ENCODE measurements around the gene ZNF805. TPM values are rescaled to one million over a fixed set of nuclear protein-coding genes. Genes with fewer than 3 reads are reported as not detected.
A peak's percentile ranks its signal among the peaks of the same experiment; 100 is the strongest.

Gene ZNF805
- total and polyA plus RNA-seq, 2 of the 13 experiments (the other 11 are each of a cell fraction or from before 2014, with no cell fraction given): 5.1 to 12.8 TPM

DNA sequence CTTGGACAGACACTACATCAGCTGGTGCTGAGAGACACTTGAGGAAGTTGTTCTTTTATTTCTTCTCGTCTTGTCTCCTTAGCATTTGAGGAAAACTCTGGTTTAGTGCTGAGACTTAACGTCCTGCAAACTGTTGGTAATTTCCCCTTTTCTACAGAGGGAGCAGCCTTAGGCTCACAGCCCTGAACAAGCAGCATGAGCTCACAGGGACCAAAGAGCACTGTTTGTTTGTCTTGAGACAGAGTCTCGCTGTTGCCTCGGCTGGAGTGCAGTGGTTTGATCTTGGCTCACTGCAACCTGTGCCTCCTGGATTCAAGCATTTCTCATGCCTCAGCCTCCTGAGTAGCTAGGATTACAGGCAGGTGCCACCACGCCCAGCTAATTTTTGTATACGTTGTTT is 5.5 kb downstream of the ZNF805 start (continued):
- TF ChIP-seq EP300 (IDR thresholded peaks at IDR 0.05; ENCODE audit: low read depth in 2 of 2, low read length in 2 of 2): peak in 1 of 2 experiments; percentile 37; a peak in 1 of 4 replicates
- TF ChIP-seq EP300 (CRISPR knock-in tag; IDR thresholded peaks at IDR 0.05; ENCODE audit: borderline replicate concordance): no peak
- TF ChIP-seq ZNF775 (CRISPR knock-in tag; IDR thresholded peaks at IDR 0.05; ENCODE audit: borderline replicate concordance): no peak
- no peak for TF ChIP-seq SMARCC2 (IDR thresholded peaks at IDR 0.05)
- no peak for TF ChIP-seq ZNF343 (CRISPR knock-in tag; IDR thresholded peaks at IDR 0.05)
- no peak for TF ChIP-seq FOXC1 (CRISPR knock-in tag; IDR thresholded peaks at IDR 0.05; ENCODE audit: borderline replicate concordance)
- no peak for TF ChIP-seq MAFF (IDR thresholded peaks at IDR 0.05; ENCODE audit: low read depth, low read length)
- TF ChIP-seq ZBTB42 (CRISPR knock-in tag; IDR thresholded peaks at IDR 0.05): no peak
- TF ChIP-seq, protein P1, sequence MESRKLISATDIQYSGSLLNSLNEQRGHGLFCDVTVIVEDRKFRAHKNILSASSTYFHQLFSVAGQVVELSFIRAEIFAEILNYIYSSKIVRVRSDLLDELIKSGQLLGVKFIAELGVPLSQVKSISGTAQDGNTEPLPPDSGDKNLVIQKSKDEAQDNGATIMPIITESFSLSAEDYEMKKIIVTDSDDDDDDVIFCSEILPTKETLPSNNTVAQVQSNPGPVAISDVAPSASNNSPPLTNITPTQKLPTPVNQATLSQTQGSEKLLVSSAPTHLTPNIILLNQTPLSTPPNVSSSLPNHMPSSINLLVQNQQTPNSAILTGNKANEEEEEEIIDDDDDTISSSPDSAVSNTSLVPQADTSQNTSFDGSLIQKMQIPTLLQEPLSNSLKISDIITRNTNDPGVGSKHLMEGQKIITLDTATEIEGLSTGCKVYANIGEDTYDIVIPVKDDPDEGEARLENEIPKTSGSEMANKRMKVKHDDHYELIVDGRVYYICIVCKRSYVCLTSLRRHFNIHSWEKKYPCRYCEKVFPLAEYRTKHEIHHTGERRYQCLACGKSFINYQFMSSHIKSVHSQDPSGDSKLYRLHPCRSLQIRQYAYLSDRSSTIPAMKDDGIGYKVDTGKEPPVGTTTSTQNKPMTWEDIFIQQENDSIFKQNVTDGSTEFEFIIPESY (CRISPR knock-in tag; IDR thresholded peaks at IDR 0.05): no peak
- TF ChIP-seq ZNF788 (CRISPR knock-in tag; IDR thresholded peaks at IDR 0.05; ENCODE audit: borderline replicate concordance): peak; percentile 66; the same call in 1 of the 2 replicates
- no peak for TF ChIP-seq SIN3A (IDR thresholded peaks at IDR 0.05; ENCODE audit: borderline replicate concordance, low read depth, low read length)
- no peak for TF ChIP-seq ZNF441 (CRISPR knock-in tag; IDR thresholded peaks at IDR 0.05; ENCODE audit: borderline replicate concordance)
- TF ChIP-seq IKZF1 (IDR thresholded peaks at IDR 0.05): no peak
- TF ChIP-seq ZNF782 (CRISPR knock-in tag; IDR thresholded peaks at IDR 0.05; ENCODE audit: borderline replicate concordance): no peak
- no peak for TF ChIP-seq ZNF615 (CRISPR knock-in tag; IDR thresholded peaks at IDR 0.05; ENCODE audit: borderline replicate concordance)
- no peak for TF ChIP-seq GABPA (IDR thresholded peaks at IDR 0.05; ENCODE audit: low read depth, low read length)
- peak; percentile 41 for TF ChIP-seq GABPA (CRISPR knock-in tag; IDR thresholded peaks at IDR 0.05; ENCODE audit: low read depth)
- peak; percentile 19; the same call in 1 of the 2 replicates for TF ChIP-seq RXRA (CRISPR knock-in tag; IDR thresholded peaks at IDR 0.05)
- TF ChIP-seq, protein P2, sequence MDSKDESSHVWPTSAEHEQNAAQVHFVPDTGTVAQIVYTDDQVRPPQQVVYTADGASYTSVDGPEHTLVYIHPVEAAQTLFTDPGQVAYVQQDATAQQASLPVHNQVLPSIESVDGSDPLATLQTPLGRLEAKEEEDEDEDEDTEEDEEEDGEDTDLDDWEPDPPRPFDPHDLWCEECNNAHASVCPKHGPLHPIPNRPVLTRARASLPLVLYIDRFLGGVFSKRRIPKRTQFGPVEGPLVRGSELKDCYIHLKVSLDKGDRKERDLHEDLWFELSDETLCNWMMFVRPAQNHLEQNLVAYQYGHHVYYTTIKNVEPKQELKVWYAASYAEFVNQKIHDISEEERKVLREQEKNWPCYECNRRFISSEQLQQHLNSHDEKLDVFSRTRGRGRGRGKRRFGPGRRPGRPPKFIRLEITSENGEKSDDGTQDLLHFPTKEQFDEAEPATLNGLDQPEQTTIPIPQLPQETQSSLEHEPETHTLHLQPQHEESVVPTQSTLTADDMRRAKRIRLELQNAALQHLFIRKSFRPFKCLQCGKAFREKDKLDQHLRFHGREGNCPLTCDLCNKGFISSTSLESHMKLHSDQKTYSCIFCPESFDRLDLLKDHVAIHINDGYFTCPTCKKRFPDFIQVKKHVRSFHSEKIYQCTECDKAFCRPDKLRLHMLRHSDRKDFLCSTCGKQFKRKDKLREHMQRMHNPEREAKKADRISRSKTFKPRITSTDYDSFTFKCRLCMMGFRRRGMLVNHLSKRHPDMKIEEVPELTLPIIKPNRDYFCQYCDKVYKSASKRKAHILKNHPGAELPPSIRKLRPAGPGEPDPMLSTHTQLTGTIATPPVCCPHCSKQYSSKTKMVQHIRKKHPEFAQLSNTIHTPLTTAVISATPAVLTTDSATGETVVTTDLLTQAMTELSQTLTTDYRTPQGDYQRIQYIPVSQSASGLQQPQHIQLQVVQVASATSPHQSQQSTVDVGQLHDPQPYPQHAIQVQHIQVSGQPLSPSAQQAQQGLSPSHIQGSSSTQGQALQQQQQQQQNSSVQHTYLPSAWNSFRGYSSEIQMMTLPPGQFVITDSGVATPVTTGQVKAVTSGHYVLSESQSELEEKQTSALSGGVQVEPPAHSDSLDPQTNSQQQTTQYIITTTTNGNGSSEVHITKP (CRISPR knock-in tag; IDR thresholded peaks at IDR 0.05; ENCODE audit: low read depth): peak; percentile 63; the same call in 1 of the 2 replicates
- TF ChIP-seq NONO (IDR thresholded peaks at IDR 0.05): no peak
- no peak for TF ChIP-seq NONO (CRISPR knock-in tag; conservative IDR thresholded peaks at IDR 0.05)
- TF ChIP-seq GPN1 (CRISPR knock-in tag; IDR thresholded peaks at IDR 0.05; ENCODE audit: borderline replicate concordance): no peak
- no peak for TF ChIP-seq ZNF337 (CRISPR knock-in tag; IDR thresholded peaks at IDR 0.05; ENCODE audit: borderline replicate concordance, low read depth)
- TF ChIP-seq, protein P3, sequence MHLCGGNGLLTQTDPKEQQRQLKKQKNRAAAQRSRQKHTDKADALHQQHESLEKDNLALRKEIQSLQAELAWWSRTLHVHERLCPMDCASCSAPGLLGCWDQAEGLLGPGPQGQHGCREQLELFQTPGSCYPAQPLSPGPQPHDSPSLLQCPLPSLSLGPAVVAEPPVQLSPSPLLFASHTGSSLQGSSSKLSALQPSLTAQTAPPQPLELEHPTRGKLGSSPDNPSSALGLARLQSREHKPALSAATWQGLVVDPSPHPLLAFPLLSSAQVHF (CRISPR knock-in tag; IDR thresholded peaks at IDR 0.05): no peak
- TF ChIP-seq GATAD1 (CRISPR knock-in tag; IDR thresholded peaks at IDR 0.05): peak; percentile 41
- TF ChIP-seq ZIK1 (CRISPR knock-in tag; IDR thresholded peaks at IDR 0.05; ENCODE audit: borderline replicate concordance, low read depth): no peak
- TF ChIP-seq SP5 (CRISPR knock-in tag; IDR thresholded peaks at IDR 0.05; ENCODE audit: borderline replicate concordance, low read depth): no peak
- TF ChIP-seq KDM2A (CRISPR knock-in tag; IDR thresholded peaks at IDR 0.05; ENCODE audit: borderline replicate concordance, low read depth): peak; percentile 32; the same call in 1 of the 2 replicates

All from HepG2 (cell line).